Sigmoid colon (tissue), 7 donors: ENCODE results near the gene MPHOSPH8. TPM values are rescaled to one million over a fixed set of nuclear protein-coding genes. Genes with fewer than 3 reads are reported as not detected.

Experiments used
- DNase-seq: peaks from one replicate; pipeline ENCODE4 v3.0.0-alpha.2; 2019
- H3K27ac ChIP-seq, 4 donors: fragments of 200-600 bp; sonication (generic); one replicate each; pipeline ENCODE4 v1.5.1; 2016 to 2019; ENCODE audit warnings: mild to moderate bottlenecking in 1 of 4
- H3K27me3 ChIP-seq, 3 donors: fragments of 200-600 bp; sonication (generic); one replicate each; pipeline ENCODE4 v1.5.1; 2019; ENCODE audit warnings: mild to moderate bottlenecking in 1 of 3
- H3K36me3 ChIP-seq, 4 donors: fragments of 200-600 bp; sonication (generic); one replicate each; pipeline ENCODE4 v1.5.1; 2016 to 2019
- H3K4me1 ChIP-seq, 4 donors: fragments of 200-600 bp; sonication (generic); one replicate each; pipeline ENCODE4 v1.5.1; 2017 to 2019
- H3K4me3 ChIP-seq, 4 donors: fragments of 200-600 bp; sonication (generic); one replicate each; pipeline ENCODE4 v1.5.1; 2017 to 2019; ENCODE audit warnings: mild to moderate bottlenecking in 2 of 4, moderate library complexity in 1 of 4
- H3K9me3 ChIP-seq, 4 donors: fragments of 200-600 bp in 3 of 4; sonication (generic) in 3 of 4; one replicate each; pipeline versions ENCODE4 v1.5.1 to v1.6.1; 2013 to 2019
- EP300 ChIP-seq, 4 donors: sonication (generic); formaldehyde crosslinking; IDR thresholded peaks; one replicate each; pipeline ENCODE4 v1.6.1; 2017; ENCODE audit warnings: antibody characterized with exemption in 4 of 4
- POLR2A ChIP-seq, 2 donors: fragments of 450-650 bp; IDR thresholded peaks; one replicate each; pipeline ENCODE4 v1.6.1; 2016; ENCODE audit warnings: antibody characterized with exemption in 2 of 2, mild to moderate bottlenecking in 2 of 2, moderate library complexity in 2 of 2
- POLR2AphosphoS5 ChIP-seq, 4 donors: sonication (generic); formaldehyde crosslinking; IDR thresholded peaks; one replicate each; pipeline ENCODE4 v1.6.1; 2017; ENCODE audit warnings: antibody characterized with exemption in 4 of 4
- WGBS, 2 donors: extraction: QIAGEN DNeasy Blood & Tissue Kit; methylation state at CpG; one replicate each; pipeline ENCODE4 v1.1.7; 2013; 5-methylcytosine and 5-hydroxymethylcytosine counted together
- intact Hi-C: fragments of 100-400 bp; cut with DNase I; formaldehyde crosslinking; loops from one replicate; pipeline ENCODE4 v1.15.1; 2023
- polyA plus RNA-seq, 3 donors: library from polyadenylated mRNA; stranded (reverse); fragments of 200-250 nt; gene quantifications; one replicate each; pipeline ENCODE4 v1.2.3, GENCODE V29; 2013
- total RNA-seq, 4 donors: library from RNA; depleted of rRNA; stranded (reverse); fragments of >200 nt; gene quantifications; one replicate each; pipeline ENCODE4 v1.1.0, GENCODE V29; 2016
- TF ChIP-seq, protein P1 (sequence below), 4 experiments: fragments of 450-650 bp in 3 of 4; fragments of 200-600 bp in 1 of 4; IDR thresholded peaks; one replicate each; pipeline ENCODE4 v1.5.1; 2016 to 2019; ENCODE audit warnings: antibody characterized with exemption in 4 of 4, mild to moderate bottlenecking in 3 of 4, moderate library complexity in 2 of 4
- donor health status: healthy with polysubstance abuse.
- donor health status: Bipolar disorder and iron deficiency.
- donor health status: healthy.

Gene MPHOSPH8
- total and polyA plus RNA-seq, 7 donors: 17.4 to 47.6 (median 37.4) TPM

DNA sequence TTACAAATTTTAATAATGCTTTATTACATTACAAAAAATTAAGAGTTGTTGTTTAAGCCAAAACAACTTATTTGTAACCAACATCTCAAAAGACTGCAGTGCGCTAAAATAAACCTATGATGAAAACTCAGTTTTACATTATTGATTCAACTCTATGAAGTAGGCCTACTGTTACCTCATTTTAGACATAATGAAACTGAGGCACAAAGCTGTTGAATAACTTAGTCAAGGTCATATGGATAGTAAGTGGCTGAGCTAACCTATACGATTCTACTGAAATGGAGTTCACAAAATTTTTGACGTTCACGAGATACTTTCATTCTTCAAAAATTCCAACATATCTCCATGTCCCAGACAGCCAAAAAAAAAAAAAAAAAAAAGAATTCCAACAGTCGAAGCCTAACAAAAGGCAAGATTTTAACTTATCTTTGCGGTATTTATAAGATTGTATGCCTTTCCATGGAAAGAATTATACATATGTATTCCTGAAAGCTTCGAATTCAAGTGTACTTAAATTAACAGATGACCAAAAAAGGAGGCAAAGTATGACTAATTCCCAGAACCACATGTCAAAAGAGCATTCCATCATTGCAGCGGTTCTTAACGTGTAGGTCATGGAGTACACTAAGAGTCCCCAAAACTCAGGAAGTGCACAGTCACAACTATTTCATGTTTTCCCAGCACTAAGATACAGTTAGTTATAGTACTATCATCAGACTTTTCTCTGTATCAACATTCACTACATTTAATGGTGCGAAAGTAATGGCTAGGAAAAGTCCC lies 79.9 kb downstream of the MPHOSPH8 start:
- Histone ChIP-seq H3K4me1 (no peaks in the 10 kb centered on the region), H3K4me3 (no peak overlapping the region), H3K36me3 (peaks cover 0 to 6% (median 0%) of the 10 kb centered on the region in 4 donors), H3K27ac (no peak overlapping the region), H3K27me3 (no peaks in the 10 kb centered on the region), H3K9me3 (no peaks in the 10 kb centered on the region)
- intact Hi-C loops: no loop called here
- no peak for DNase-seq
- no peak for TF ChIP-seq POLR2A (IDR thresholded peaks at IDR 0.05)
- no peak for TF ChIP-seq EP300 (IDR thresholded peaks at IDR 0.05)
- TF ChIP-seq, protein P1, sequence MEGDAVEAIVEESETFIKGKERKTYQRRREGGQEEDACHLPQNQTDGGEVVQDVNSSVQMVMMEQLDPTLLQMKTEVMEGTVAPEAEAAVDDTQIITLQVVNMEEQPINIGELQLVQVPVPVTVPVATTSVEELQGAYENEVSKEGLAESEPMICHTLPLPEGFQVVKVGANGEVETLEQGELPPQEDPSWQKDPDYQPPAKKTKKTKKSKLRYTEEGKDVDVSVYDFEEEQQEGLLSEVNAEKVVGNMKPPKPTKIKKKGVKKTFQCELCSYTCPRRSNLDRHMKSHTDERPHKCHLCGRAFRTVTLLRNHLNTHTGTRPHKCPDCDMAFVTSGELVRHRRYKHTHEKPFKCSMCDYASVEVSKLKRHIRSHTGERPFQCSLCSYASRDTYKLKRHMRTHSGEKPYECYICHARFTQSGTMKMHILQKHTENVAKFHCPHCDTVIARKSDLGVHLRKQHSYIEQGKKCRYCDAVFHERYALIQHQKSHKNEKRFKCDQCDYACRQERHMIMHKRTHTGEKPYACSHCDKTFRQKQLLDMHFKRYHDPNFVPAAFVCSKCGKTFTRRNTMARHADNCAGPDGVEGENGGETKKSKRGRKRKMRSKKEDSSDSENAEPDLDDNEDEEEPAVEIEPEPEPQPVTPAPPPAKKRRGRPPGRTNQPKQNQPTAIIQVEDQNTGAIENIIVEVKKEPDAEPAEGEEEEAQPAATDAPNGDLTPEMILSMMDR (IDR thresholded peaks at IDR 0.05): no peak
- TF ChIP-seq POLR2AphosphoS5 (IDR thresholded peaks at IDR 0.05): no peak
- WGBS, 2 donors: 72 to 80% methylated on average over 10 of the region's 10 CpGs

DNA sequence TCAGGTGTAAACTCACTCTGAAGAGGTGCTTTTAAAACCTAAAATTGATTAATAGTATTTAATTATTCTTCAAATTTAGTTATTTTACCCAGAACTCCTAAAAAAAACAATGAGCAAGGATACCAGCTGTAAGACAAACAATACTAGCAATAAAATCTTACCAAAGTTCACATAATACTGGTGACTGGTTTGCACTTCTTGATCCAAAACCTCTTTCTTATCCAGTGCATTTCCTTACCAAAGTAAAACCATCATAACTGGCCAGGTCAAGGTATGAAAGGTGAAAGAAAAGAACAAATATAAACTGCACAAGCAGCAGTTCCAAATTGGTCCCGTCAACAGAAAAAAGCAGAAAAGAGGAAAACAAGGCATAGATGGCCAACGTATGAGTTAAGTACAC lies 86.6 kb downstream of the MPHOSPH8 start:
- H3K36me3 ChIP-seq: peaks cover 0 to 12% (median 0%) of the 10 kb centered on the region in 4 donors
- H3K27me3 ChIP-seq: no peaks in the 10 kb centered on the region
- 30 to 79% methylated on average over 2 of the region's 2 CpGs for whole genome bisulfite sequencing, 2 donors
- H3K4me1 ChIP-seq: peaks cover 0 to 11% (median 6%) of the 10 kb centered on the region in 4 donors
- H3K27ac ChIP-seq: no peak overlapping the region
- TF ChIP-seq EP300 (IDR thresholded peaks at IDR 0.05) (no peak), POLR2AphosphoS5 (IDR thresholded peaks at IDR 0.05) (no peak), POLR2A (IDR thresholded peaks at IDR 0.05) (no peak)
- TF ChIP-seq, protein P1 (IDR thresholded peaks at IDR 0.05): no peak
- intact Hi-C loops: no loop called here
- no peaks in the 10 kb centered on the region for H3K9me3 ChIP-seq
- no peak overlapping the region for H3K4me3 ChIP-seq
- no peak for DNase-seq

Other genes with a start within 250 kb of the MPHOSPH8 start
- gene TPTE2, start 72.1 kb upstream of the MPHOSPH8 start, total RNA-seq: under 1 TPM in 1 of 4 donors, not detected in 3; 0.99 TPM
- gene TPTE2, start 72.1 kb upstream of the MPHOSPH8 start, polyA plus RNA-seq: under 1 TPM in 1 of 3 donors, not detected in 2; 0.04 TPM
- gene PSPC1, start 149.3 kb downstream of the MPHOSPH8 start, total RNA-seq: 10 to 100 TPM; 48.2 to 85.3 (median 58.6) TPM
- gene PSPC1, start 149.3 kb downstream of the MPHOSPH8 start, polyA plus RNA-seq: 10 to 100 TPM; 15.3 to 28.3 (median 25.8) TPM
- 10 to 100 TPM; 14.7 to 24.5 (median 17.4) TPM for gene ZMYM5, start 230.0 kb downstream of the MPHOSPH8 start, total RNA-seq
- 1 to 10 TPM; 6.2 to 6.6 (median 6.3) TPM for gene ZMYM5, start 230.0 kb downstream of the MPHOSPH8 start, polyA plus RNA-seq